GM19452 (cell line): ENCODE results near the gene EXD3.
"Not testable (repeated sequence)": the region's sequence is repeated elsewhere in the genome, so short reads cannot be mapped to it uniquely, and the experiment has no call there.

Source experiments
- ATAC-seq: cut with Tn5 transposase; IDR thresholded peaks from one replicate; pipeline ENCODE4 v1.9.1; 2021; ENCODE audit not compliant: unreplicated experiment

Gene EXD3

GRCh38 chr9:137348769-137349470 is 74.0 kb downstream of the EXD3 start:
- ATAC-seq = no peak

- no peak for ATAC-seq
Measured at GRCh38 chr9:137347928-137348327, 75.0 kb downstream of the EXD3 start.

- no peak for ATAC-seq
Measured at GRCh38 chr9:137342482-137342881, 80.5 kb downstream of the EXD3 start.

- ATAC-seq = no peak
Measured at GRCh38 chr9:137341227-137341626, 81.7 kb downstream of the EXD3 start.

GRCh38 chr9:137339908-137340462 is 83.0 kb downstream of the EXD3 start:
- not testable (repeated sequence) for ATAC-seq

GRCh38 chr9:137339045-137339907 is 83.7 kb downstream of the EXD3 start:
- ATAC-seq = no peak

GRCh38 chr9:137336735-137337134 is 86.2 kb downstream of the EXD3 start:
- no peak for ATAC-seq

GRCh38 chr9:137333016-137333671 is 89.8 kb downstream of the EXD3 start:
- no peak for ATAC-seq

GRCh38 chr9:137331929-137332328 is 91.0 kb downstream of the EXD3 start:
- no peak for ATAC-seq

GRCh38 chr9:137330689-137331088 is 92.3 kb downstream of the EXD3 start:
- no peak for ATAC-seq

GRCh38 chr9:137329590-137329989 is 93.4 kb downstream of the EXD3 start:
- ATAC-seq = not testable (repeated sequence)

- not testable (repeated sequence) for ATAC-seq
Measured at GRCh38 chr9:137327641-137328550, 95.1 kb downstream of the EXD3 start.

GRCh38 chr9:137326445-137327065 is 96.4 kb downstream of the EXD3 start:
- ATAC-seq = no peak

GRCh38 chr9:137325799-137326198 is 97.2 kb downstream of the EXD3 start:
- no peak for ATAC-seq

GRCh38 chr9:137325124-137325523 is 97.8 kb downstream of the EXD3 start:
- ATAC-seq = no peak

- ATAC-seq = no peak
Measured at GRCh38 chr9:137323531-137324331, 99.2 kb downstream of the EXD3 start.

- no peak for ATAC-seq
Measured at GRCh38 chr9:137321726-137322361, 101.1 kb downstream of the EXD3 start.

- no peak for ATAC-seq
Measured at GRCh38 chr9:137320555-137321384, 102.2 kb downstream of the EXD3 start.
